IPS-NIHi7 (cell line): ENCODE results near the gene EIF5A.

Experiments
- DNase-seq: peaks from one replicate; pipeline ENCODE4 v3.0.0; 2012; ENCODE audit warnings: mixed read lengths; ENCODE audit errors: extremely low spot score

The EIF5A gene

GRCh38 chr17:7285679-7286078 is 21.7 kb upstream of the EIF5A start:
- no peak for DNase-seq

GRCh38 chr17:7289256-7290032 is 18.0 kb upstream of the EIF5A start:
- no peak for DNase-seq

GRCh38 chr17:7290166-7290565 is 17.3 kb upstream of the EIF5A start:
- DNase-seq = no peak

GRCh38 chr17:7290685-7291084 is 16.7 kb upstream of the EIF5A start:
- no peak for DNase-seq

GRCh38 chr17:7292194-7292593 is 15.2 kb upstream of the EIF5A start:
- no peak for DNase-seq

- no peak for DNase-seq
These were observed 14.7 kb upstream of the EIF5A start for GRCh38 chr17:7292729-7293128.

GRCh38 chr17:7293159-7293558 is 14.3 kb upstream of the EIF5A start:
- DNase-seq = no peak

GRCh38 chr17:7293816-7294613 is 13.4 kb upstream of the EIF5A start:
- DNase-seq = peak; percentile 74

- peak; percentile 97 for DNase-seq
These were observed 12.7 kb upstream of the EIF5A start, which contains the start of gene YBX2 for GRCh38 chr17:7294614-7295153. Gene YBX2 (minus strand): TSS chr17:7294639. CDS start chr17:7294500, 139 bp downstream.

- no peak for DNase-seq
These were observed 11.9 kb upstream of the EIF5A start for GRCh38 chr17:7295230-7296180.

GRCh38 chr17:7296189-7296861 is 11.1 kb upstream of the EIF5A start:
- peak; percentile 88 for DNase-seq

GRCh38 chr17:7304179-7304578 is 3.2 kb upstream of the EIF5A start:
- no peak for DNase-seq

- peak; percentile 45 for DNase-seq
These were observed 527 bp downstream of the EIF5A start for GRCh38 chr17:7307686-7308624.

- DNase-seq = peak; percentile 65
These were observed 1.4 kb downstream of the EIF5A start for GRCh38 chr17:7308625-7309433.

GRCh38 chr17:7309628-7310027 is 2.2 kb downstream of the EIF5A start:
- no peak for DNase-seq

- DNase-seq = no peak
These were observed 3.8 kb downstream of the EIF5A start for GRCh38 chr17:7311110-7311705.

GRCh38 chr17:7312432-7313087 is 5.1 kb downstream of the EIF5A start:
- DNase-seq = no peak
